DMS79 (cell line): Measurements from ENCODE around the gene NME7.
A peak's percentile ranks its signal among the peaks of the same experiment; 100 is the strongest.
"Not testable (repeated sequence)": the region's sequence is repeated elsewhere in the genome, so short reads cannot be mapped to it uniquely, and the experiment has no call there.

Source experiments
- DNase-seq: peaks from one replicate; lab custom pipeline; 2025; lab: John Stamatoyannopoulos, UW

NME7 gene

DNA sequence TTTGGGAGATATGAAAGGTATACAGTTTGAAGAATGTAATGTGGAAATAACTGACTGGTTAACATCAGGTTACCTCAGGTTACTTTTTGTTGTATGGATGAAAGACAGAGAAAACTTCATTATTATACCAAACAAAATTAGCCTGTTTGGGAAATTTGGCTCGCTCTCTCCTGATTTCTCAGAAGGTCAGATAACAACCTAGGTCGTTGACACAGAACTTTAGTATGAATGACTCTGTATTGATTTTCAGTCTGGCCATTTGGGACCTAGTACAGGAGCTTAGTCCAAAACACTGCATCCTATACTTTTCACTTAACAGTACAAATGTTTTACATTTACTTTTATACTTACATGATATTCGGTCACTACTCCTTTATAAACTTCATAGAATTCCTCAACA is 132.8 kb downstream of the NME7 start:
- DNase-seq = no peak

DNA sequence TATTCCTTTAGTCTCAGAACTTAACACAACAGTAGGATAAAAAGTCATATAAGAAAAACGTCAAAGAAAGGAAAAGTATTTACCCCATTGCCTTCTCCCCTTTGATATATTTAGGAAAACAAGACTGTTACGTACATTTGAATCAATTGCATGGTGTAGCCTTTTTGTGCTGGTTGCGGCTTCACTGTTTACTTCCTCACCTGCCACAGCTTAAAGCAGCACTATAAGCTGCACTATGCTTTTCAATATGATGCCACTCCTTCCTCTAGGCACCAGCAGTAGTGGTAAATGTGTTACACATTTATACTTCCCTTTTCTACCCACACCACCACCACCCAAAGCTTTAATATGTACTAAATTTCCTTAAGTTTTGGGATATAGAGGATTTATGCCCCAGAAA is 150.0 kb downstream of the NME7 start:
- no peak for DNase-seq

DNA sequence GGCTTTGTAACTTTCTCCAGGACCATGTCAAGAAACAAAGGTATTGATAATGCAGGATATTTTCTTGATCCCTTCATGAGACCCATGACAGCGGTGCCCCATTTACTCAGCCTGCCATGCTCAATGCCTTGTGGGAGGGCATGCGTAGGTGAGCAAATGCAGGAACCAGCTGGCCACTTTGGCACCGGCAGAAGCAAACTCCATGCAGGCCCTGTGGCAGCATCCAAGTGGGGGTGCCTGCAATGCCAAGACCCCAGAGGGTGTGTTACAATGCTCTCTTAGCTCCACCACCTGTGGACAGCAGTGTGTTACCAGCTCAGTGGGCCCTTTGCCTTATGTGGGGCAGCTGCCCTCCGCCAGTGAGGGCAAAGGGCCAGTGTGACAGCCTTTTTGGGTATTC is 153.0 kb downstream of the NME7 start:
- no peak for DNase-seq

DNA sequence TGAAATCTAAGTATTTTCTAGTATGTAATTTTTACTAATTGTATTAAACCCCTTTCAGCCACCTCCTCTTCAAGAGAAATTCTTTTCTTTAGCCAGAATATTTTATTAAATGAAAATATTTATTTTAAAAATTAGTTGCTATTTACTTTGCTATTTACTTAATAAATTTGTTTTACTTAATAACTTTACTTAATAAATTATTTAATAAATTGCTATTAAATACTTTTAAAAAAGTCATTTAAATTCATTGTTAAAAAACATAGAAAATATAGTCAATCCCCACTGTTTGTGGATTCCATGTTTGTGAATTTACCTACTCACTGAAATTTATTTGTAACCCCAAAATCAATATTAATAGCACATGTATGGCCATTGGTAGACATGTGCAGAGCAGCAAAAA is 155.5 kb downstream of the NME7 start:
- no peak for DNase-seq

DNA sequence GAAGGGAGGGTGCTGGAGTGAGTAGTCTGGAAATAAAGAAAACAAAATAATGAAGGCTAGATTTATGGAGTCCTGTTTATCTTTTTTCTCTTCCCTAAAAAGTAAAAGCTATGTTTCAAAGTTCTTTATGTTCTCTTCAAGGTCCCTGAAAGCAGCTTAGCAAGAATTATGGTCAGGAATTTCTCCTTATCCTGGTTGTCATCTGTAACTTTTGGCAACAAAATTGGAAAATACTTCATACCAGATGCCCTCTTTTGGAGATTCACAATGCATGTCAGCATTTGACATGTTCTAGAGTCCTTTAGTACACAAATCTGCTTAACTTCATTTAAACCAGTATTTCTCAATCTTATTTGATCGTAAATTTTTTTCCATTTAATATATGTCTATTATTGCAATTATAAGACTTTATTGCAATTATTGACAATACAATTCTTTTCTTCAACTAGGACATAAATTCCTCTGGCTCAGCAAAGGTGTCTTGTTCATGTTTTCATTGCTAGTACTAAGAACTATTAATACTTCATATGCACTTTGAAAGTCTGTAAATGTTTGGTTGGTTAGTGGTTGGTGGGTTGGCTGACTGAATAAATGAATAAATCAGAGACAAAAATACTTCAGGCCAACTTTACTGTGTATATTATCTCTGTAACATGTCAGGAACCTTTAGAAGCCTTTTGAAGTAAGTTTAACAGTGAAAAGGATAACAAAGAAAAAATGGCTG is 159.6 kb downstream of the NME7 start:
- no peak for DNase-seq

DNA sequence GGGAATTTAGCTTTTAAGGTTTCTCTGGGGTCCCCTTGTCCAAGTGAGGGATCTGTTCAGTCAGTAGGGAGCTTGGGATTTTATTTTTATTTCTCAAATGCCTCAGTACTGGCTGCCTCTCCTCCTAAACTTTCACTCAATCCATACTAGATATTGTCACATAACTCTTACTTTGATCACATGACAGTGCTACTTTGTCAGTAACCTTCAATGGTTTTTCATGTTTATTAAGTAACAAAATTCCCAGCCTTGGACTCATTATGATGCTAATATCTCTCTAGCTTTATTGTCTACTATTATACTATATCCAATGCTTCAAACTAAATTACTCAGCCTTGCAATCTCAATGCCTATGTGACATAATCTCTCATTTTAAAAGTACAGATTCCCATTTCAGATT is 163.4 kb downstream of the NME7 start:
- DNase-seq = no peak

DNA sequence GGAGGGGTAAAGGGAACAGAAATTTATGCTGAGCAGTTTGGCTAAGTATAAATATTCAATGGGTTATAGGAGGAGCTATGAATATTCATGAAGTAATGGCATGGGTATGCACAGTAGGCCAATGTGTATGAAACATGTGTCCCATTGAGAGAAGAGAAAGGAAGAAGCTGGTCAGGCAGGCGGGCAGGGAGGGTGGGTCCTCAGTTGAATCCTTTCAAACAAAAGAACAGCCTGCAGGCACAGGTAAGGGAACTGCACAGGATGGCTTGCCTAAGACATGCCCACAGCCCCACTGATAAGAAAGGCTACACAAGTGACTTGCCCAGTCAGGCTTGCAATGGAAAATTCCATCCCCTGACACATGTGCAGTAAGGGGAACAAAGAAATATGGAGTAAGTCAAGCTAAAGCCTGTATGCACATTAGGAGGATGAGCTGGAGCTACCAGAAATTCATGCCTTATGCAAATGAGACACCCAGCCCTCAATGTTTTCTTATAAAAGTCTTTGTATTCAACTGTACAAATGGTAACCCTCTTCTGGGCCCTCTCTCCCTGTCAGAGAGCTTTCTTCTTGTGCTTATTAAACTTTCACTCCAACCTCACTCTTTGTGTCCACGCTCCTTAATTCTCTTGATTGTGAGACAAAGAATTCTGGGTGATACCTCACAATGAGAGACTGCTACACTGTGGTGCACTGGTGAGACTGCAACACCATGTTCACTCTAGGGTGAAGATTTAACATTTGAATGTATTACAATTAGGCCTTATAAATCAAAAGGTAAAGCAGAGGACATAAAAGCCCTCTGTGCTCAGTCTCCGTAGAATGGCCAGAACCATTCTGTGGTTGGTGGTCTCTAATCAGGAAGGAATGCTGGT is 164.6 kb downstream of the NME7 start:
- no peak for DNase-seq

DNA sequence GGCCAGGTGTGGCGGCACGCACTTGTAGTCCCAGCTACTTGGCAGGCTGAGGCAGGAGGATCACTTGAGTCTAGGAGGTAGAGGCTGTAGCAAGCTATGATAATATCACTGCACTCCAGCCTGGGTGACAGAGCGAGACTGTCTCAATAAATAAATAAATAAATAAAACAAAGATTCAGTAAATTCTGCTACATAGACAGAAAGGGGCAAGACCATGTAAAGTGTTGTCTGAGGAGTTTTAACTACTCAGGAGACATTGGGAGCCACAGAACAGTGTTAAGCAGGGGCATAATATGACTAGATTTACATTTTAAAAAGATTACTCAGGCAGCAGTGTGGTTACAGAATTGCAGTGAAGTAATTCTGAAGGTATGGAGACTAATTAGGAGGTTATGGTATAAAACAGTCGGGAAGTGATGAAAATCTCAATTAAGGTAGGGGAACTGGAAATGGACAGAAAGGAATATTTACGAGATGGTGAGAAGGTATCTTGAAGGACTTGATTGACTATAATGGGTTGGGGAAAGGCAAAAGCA is 166.4 kb downstream of the NME7 start:
- no peak for DNase-seq

DNA sequence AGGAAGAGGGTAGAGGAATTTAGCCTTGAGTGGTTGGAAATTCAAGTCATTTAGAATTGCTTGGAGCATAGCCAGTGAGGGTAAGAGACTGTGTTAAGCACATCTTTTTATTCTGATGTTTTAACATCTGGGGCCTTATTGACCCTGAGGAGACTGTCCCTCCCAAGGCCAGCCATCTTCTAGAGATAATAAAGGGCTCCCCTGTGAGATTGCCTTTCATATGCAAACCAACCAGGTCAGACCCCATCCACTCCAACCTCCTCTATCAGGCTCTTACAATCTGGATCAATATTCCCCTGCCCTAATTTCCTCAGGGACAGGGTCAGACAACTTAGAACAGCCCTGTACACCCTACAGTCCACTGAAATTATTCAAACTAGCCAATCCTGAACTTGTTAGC is 167.3 kb downstream of the NME7 start:
- DNase-seq = no peak

DNA sequence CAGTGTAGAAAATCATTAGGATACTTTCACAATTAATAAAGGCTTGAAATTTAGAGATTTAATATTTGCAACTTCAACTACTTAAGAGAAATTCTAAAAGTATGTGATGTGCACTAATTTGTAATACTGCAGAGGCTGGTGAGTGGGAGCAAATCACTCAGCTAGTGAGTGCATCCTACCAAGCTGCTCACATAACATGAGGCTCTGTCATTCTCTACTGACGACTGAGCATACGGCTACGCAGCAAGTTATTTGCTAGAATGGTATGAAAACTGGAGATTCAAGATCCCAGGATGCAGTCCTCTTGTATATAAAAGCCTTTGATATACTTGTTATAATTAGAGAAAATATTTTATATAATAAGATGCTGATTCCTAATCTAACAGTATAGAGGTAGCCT is 171.0 kb downstream of the NME7 start:
- DNase-seq = no peak

DNA sequence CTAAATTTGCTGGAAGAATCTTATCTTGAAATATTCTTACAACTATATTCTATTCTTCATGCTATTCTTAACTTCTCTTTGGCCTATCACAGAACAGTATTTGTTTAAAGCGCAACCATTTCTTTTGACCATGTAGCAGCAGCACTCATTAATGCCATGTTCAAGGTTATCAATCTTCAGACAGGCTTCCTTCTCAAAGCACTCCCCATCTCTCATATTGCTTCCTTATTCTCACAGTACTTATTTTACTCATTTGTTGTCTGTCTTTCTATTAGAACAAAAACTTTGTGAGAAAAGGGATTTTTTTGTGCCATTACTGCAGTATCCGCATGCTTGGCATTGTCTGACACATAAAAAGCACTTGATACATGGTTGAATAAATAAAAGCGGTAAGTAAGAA is 171.4 kb downstream of the NME7 start:
- DNase-seq = no peak

DNA sequence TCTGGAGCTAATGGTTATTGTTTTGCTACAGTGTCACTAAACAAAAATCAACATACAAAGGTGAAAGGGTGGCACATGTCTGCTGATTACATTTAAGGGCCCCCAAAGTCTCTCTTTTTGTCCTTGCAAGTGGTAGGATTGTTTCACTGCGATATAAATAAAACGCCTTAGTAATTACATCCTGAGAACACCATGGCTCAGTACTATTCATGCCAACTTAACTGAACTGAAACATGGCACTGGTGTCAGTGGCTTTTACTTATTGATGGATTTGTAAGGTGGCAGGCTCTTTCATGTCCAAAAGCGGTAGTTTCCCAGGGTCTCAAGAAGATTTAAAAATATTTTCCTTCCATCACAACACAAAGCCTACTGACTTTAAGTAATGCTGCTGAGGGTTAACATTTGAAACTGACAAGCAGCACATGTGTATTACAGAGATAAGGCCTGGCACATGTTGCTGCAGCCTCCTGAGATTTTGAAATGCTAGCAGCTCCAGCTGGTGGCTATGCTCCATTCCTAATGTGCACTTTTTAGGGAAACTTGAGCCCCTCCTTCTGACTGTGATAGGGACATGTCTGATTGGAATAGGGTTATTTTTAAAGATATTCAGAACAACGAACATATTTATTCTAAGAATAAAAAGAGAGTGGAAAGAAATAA is 174.3 kb downstream of the NME7 start:
- no peak for DNase-seq

DNA sequence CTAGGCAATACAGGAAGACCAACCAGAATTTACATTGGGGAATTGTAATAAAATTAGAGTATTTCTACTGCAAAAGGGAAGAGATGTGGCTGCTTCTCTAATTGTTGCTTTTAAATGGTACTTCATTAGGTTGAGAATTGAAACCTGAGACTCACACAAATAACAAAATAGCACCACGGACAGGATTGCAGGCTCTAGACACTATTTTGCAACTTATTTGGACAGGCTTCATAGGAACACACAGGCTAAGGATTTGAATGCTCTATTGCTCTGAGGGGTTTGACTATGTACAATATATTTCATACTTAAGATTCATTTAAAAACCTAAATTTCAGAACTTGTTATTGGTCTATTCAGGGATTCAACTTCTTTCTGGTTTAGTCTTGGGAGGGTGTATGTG is 181.5 kb downstream of the NME7 start:
- DNase-seq = no peak

DNA sequence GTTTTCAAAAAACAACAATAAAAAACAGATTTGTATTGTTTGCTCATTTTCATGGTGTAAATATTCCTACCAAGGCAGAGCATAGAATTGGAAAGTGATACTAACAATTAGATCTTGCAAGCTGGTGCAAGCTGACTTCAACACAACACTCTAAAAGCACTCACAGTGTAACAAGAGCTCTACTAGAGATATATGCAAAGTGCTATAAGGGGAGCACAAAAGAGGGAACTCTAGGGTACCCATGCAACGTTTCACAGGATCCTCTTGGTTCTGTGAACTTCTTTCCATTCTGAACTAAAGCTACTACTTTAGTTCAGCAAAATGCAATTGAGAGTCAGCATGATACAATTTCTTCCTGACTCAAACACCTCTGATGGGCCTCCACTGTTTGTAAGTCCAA is 182.8 kb downstream of the NME7 start:
- DNase-seq = peak; percentile 39

DNA sequence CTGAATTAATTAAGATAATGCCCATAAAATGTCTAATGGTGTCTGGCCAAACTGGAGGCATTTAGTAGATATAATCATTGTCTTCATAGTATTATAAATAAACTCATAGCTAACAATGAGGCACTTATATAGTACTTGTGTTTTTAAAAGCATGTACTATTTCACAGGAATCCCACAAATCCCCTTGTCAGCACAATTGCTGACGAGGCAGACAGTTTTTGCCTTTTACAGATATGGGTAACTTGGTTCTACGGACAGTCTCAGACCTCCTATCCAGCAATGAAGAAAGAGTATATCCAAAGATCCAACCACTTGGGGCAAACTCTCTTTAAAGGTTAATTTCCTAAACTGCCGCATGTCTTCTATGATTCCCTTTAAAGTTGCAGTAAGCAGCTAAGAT is 187.4 kb downstream of the NME7 start:
- DNase-seq = no peak

DNA sequence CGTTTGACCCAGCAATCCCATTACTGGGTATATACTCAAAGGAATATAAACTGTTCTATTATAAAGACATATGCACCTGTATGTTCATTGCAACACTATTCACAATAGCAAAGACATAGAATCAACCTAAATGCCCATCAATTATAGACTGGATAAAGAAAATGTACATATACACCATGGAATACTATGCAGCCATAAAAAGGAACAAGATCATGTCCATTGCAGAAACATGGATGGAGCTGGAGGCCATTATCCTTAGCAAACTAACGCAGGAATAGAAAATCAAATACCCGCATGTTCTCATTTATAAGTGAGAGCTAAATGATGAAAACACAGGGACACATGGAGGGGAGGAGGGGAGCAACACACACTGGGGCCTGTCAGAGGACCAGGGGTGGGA is 188.2 kb downstream of the NME7 start:
- DNase-seq = not testable (repeated sequence)

DNA sequence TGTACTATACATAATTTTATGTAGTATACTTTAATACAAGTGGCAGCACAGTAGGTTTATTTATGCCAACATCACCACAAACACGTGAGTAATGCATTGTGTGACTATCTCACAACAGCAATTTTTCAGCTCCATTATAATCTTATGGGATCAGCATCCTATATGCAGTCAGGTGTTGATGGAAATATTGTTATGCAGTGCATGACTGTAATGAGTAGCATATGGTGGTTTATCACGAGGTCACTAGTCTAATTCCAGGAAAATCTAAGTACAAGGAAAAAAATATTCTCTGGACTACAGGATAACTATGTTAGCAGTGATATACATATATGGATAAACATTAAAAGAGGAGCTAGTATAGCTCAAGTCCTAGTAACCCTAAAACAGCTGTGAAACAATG is 192.1 kb downstream of the NME7 start:
- no peak for DNase-seq

DNA sequence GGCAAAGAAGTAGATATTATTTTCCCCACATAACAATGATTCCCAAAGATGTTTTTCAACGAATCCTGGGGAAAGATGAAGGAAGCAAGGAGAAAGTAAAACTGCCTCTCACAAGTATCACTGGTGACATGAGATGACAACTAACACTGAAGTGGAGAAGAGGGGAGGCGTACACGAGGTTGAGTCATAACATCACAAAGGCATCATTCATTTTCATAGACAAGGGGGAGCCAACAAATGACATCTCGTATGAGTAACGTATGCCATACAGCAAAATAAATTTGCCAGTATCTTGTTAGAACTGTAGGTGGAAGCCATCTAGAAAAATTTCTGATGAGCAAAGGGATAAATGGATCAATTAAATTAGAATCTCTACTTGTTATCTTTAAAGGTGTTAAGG is 204.5 kb downstream of the NME7 start:
- no peak for DNase-seq

DNA sequence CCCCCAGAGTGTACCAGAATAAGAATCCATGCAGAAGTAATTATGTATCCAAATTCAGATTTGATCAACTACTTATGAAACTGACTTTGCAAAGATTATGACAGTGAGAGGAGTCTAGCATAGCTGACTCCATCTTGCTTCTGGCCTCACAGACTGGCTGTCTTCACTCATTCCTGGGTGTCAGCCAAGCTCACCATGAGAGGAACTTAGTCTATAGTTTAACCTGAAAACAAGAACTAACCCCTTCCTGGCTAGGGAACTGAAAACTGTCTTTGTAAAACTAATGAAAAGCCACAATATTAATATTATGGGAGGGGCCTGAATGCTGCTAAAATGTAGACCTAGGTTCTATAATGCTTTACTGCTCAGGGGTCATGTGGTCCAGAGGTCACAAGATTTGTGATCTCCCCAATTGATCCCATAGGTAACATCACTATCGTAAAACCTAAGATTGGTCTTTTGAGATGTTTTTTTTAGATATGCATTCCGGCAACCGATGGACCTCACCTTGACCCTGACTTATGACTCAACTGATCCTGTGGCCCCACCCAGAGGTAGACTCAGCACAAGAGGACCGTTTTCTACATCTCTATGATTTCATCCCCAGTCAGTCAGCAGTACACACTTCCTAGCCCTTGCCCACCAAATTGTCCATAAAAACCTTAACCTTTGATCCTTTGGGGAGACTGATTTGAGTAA is 206.0 kb downstream of the NME7 start:
- no peak for DNase-seq

DNA sequence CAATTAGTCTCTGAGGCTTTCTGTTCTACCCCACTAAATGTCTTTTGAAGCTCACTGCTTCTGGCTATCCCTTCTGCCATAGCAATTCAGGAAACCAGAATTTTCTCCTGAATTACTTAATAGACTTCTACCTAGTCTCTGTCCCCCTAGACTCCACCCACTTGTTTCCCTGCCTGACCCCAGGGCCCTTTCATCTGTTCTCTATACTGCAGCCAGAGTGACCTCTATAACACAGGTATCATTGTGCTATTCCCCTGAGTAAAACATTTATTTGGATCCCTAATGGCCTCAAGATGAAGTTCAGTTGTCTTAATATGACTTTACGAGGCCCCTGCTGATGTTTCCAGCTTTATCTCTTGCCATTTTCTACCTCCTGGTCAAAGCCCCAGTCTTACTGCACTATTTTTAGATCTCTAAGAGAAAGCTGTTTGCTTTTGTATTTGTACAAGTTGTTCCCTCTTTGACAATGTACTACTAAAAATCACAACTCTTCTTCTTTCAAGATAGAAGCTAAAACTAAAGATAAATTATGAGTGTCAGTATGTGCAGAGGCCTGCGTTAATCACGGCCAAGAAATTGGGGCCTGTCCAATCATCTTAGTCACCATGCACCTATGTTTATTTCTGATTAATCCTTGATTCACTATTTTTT is 206.6 kb downstream of the NME7 start:
- DNase-seq = no peak

DNA sequence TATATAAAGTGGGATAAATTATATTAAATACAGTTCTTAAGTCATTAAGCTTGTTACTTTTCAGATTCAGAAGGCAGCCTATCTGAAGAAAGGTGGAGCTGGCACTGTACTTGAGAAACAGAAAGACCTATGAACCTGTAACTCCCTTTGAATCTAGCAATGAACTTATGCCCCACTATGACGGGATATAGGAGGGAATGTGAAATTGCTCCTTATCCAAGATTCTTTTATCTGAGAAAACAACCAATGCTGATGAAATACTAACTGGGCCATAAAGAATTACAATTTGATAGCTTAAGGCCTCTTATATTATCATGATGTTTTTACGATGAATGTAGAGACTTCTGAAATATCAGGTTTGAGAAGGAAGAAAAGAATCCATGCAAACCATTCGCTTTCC is 211.0 kb downstream of the NME7 start:
- DNase-seq = no peak

DNA sequence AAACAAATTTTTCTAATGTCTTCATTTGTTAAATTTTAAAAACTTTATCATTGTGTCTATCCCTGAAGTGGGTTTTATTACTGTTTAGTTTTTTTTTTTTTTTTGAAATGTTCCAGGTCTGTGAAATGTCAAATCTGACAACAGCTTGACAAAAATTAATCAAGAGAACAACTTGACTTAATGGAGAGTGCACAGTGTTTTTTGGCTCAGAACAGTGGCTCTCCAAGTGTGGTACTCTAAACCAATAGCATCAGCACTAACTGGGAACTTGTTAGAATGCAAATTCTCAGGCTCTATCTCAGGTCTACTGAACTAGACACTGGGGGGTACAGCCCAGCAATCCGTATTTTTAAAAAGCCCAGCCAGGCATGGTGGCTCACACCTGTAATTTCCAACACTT is 211.9 kb downstream of the NME7 start:
- DNase-seq = no peak
